HG03064 (cell line): Measurements from ENCODE around the gene GRK4.
"Not testable (repeated sequence)": the region's sequence is repeated elsewhere in the genome, so short reads cannot be mapped to it uniquely, and the experiment has no call there.

ENCODE experiments used
- ATAC-seq: cut with Tn5 transposase; IDR thresholded peaks from one replicate; pipeline ENCODE4 v1.9.1; 2021; ENCODE audit warnings: low read depth; ENCODE audit not compliant: unreplicated experiment

The GRK4 gene

DNA sequence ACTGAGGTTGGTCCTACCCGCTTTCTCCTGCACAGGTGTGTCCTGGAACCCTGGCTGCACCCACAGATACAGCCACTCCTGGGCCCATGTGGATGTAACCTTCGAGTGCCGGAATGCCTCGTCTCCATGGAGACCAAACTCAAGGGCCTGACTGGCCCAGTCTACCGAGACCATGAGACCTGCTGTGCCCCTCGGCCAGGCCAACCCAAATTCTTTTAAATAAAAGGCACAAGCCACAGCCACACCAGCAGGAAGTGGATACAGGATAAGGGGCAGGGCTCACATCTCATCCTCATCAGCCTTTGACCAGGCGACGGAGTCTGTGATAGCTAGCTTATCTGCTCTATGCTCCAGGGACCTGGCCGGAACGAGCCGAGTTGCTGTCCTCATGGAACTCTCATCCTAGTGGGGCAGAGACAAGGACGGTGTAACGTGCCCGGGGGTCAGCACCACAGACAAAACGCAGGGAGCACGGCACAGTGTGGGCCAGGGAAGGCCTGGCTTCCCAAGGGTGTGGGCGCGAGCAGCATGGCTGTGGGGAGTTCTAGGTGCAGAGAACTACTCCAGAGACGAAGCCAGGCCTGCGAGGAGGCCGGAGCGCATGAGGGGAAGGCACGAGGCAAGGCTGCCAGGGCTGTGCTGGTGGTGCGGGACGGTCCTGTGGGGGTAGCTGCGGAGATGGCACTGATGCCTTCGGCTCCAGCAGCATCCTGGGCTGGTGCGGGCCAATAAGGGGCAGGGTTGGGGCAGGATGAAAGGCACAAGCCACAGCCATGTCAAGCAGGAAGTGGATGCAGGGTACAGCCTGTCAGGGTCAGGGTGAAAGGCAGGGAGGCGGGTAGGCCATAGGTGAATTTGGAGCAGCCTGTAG is 22.9 kb upstream of the GRK4 start:
- no peak for ATAC-seq

GRCh38 chr4:2941138-2942036 is 22.0 kb upstream of the GRK4 start:
- no peak for ATAC-seq

DNA sequence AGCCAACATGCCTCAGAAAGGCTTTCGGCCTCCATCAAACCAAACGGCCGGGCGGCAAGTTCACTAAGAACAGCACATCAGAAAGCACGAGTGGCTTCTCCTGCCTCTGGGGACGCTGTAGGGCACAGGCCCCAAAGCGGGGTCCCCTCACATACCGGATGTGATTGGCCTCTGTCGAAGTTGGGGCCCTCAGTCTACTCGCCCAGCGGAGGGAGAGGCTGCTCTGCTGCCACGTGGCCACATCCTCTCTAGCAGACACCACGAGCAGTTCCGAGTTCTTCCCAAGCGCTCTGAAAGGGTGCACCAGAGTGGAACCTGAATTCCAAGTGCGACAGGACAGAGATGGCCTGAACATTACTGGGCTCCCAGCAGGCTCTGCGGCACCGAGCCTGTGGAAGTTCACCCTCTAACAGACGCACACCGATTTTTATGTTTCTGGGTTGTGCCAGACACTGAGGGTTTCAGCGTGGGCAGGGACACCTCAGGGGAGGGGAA is 21.3 kb upstream of the GRK4 start:
- no peak for ATAC-seq

DNA sequence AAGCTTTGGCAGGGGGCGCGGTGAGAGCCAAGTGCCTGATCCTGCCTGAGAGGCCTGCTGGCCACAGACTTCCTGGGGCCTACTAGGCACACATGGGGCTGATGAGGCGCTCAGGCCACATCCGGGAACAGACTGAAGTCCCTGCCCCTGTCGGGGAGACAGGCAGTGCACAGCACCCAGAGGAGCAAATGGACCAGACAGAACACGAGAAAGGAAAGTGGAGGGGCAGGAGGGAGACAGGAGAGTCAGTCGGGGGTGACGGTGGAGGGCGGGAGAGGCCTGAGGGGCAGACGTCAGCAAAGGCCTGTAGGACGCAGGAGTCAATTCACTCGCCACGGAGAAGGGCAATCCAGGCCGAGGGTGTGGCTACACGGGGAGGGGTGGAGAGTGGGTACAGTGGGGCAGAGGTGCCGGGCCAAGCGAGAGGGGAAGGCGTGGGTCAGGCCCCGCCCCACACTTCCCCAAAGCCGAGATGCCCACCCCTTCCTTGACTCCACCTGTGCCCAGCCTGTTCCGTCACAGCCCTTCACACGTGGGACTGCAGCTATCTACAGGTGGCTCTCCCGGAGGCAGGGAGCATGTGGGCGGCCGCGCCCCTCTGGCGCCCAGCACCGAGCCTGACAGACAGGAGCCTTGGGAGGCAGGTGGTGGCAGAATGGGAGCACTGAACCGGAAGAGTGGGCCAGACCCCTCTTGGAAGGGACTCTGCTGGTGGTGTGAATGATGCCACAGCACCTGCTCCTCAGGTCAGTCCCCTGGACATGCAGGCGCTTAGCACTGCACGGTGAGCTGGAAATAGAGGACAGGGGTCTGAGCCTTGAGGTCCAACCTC is 20.6 kb upstream of the GRK4 start:
- no peak for ATAC-seq

DNA sequence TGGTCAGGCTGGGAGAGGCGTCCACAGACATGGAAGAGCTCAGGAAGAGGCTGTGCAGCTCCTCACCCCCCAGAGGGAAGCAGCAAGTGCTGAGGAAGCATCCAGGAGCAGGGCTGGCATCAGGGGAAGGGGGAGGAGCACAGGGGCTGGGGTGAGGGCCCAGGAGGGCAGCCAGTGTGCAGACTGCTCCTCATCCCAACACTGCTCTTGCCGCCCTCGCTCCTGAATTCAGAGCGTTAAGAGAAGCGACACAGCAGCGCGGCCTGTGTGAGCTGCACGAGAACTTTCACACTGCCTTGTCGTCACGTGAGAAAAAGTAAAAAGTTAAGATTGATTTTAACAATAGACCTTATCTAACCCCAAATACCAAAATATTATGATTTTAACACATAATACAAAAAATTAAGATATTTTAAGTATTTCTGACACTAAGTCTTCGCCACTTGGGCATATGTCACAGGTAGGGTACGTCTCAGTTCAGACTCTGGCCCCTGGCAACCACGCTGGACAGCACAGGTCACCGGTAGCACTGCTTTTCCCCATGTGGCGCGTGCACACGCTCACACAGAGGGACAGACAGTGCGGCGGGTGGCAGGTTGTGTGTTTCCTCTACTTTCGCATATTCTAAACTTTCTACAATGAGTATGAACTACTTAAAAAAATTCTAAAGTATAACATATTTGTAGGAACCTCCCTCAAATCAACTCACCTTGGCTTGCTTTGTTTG is 19.8 kb upstream of the GRK4 start:
- no peak for ATAC-seq

DNA sequence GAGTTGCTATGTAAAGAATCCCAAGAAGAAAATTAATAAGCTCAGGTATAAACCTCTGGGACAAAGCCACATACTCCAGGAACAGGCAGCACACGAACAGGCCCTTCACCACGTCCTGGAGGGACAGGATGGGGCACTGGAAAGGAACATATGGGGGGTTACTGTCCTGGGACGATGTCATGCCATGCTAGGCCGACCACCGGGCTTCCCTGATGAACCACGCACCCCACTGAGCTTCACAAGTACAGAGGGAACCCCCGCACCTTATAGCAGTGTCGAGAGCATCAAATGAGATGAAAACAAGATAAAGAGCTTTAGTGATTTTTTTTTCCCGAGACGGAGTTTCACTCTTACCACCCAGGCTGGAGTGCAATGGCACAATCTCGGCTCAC is 19.3 kb upstream of the GRK4 start:
- no peak for ATAC-seq

DNA sequence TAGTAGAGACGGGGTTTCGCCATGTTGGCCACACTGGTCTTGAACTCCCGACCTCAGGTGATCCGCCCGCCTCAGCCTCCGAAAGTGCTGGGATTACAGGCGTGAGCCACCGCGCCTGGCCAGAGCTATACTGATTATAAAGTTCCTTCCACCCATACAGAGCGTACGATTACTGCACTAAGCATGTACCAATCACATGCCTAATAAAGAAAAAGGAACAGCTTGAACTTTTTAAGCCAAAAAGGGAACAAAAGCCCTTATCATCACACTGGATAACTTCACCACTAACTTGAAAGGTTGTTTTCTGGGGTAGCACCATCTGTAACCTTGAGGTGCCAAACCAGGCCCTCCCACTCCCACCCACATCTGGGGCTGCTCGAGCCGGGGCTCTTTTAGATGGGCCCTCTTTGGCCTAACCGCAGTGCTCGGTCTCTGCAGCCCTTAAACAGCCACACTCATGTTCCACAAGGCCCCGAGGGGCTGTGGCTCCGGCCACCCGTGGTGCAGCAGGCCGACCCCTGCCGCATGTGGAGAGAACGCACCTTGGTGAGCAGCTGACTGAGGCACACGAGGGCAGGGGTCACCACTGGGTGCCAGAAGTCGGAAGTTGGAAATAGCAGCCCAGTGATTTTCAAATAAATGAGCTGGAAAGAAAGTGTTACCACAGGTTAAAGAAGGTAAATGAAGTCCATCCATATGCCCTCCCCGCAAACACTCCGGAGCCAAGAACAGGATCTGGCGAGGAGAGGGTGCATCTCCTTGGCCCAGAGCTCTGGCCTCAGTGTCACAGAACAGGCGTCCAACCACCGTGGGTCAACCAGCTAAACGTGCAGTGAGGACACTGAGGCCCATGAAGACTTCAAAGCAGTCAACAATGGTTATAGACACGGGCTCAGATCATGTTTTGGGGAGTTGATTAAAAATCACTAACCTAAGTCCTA is 18.5 kb upstream of the GRK4 start:
- ATAC-seq, result no peak

DNA sequence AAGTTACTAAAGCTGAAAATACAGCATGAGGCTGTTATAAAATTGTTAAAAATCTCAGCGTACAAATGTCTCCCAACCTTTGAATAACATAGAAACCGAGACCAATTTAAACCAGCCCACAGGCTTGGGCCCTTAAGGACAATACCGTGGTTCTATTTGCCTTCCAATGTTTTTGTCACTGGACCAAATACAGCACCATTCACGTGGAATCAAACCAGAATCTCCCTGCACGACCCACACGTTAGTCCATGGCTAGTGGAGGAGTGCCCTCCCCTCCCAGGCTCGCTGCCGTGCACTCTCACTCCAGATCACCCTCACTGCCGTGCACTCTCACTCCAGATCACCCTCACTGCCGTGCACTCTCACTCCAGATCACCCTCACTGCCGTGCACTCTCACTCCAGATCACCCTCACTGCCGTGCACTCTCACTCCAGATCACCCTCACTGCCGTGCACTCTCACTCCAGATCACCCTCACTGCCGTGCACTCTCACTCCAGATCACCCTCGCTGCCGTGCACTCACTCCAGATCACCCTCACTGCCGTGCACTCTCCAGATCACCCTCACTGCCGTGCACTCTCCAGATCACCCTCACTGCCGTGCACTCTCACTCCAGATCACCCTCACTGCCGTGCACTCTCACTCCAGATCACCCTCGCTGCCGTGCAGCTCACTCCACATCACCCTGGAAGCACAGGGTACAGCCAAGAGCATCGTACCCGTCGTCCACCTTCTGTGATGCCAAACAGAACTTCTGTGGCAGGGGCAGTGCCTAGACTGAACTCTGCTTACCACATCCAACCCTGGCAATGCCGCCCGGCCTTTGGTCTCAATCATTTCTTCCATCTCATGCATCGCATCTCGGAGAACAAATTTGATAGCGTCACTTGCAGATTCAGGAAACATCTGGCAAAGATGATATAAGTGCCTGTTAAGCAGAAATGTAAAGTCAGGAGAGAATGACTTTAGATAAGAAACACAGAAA is 17.5 kb upstream of the GRK4 start:
- not testable (repeated sequence) for ATAC-seq

DNA sequence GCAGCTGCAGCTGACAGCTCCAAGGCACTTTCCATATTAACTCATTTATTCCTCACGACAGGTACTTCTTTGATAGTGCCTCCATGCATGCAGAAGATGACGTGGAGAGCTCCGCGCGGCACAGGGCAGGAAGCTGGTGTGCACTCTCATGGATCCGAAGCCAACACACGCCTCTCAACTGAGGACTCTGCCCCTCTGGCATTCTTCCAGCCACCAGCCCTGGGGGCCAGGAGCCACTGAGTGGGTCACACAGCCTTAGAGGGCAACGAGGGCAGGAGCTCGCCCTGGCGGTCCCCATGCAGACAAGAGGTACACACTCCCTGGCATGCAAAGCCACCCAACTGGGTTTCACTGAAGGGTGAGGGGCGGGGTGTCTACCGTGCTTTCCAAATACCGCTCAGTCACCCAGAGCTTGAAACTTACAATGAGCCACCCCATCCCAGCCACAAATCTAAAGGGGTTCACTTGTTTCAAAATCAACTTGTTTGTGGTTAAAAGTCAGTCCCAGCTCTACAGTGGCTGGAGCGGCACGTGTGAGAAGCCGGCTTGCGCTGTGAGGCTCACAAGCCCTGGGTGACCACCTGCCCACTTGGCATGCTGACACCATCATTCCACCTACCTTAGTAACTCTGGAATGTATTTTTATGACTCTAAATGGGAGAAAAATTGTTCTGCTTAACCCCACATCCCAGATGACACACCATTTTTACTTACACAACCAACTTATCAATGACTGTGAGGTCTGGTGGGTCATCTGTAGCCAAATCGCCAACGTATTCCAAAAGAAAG is 16.4 kb upstream of the GRK4 start:
- no peak for ATAC-seq

DNA sequence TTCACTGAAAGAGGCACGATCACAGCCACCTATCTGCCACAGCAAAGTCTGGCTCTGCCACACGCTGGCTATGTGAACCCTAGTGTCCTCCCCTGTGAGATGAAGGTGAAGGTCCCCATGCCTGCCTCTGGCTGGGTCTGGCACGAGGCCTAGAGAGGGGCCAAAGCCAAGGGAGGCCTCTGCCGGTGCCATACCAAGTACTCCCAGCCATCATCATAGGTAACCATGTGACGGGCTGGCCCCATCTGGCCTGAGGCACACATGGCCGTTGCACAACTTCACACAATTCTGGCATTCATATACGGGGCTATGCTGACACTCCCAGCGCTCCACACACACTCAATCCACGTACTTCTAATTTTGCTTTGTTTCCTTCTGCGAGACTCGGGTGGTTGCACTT is 15.4 kb upstream of the GRK4 start:
- ATAC-seq, result no peak

GRCh38 chr4:2948895-2949781 is 14.2 kb upstream of the GRK4 start:
- ATAC-seq, result no peak

DNA sequence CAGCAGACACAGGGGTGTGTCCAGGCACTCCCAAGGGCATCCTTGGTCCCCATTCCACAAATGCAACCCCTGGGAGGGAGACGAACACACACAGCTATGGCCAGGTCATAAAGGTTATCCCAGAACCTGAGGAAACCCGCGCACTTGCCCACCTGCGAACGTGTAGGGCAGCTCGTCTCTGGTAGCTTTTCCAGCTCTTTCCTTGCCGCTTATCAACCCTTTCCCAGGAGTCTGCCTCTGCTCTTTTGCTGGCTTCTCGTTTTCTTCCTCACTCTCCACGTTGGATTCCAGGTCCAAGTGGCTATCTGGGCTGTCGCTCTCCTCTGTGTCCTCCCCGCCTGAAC is 13.6 kb upstream of the GRK4 start:
- no peak for ATAC-seq

DNA sequence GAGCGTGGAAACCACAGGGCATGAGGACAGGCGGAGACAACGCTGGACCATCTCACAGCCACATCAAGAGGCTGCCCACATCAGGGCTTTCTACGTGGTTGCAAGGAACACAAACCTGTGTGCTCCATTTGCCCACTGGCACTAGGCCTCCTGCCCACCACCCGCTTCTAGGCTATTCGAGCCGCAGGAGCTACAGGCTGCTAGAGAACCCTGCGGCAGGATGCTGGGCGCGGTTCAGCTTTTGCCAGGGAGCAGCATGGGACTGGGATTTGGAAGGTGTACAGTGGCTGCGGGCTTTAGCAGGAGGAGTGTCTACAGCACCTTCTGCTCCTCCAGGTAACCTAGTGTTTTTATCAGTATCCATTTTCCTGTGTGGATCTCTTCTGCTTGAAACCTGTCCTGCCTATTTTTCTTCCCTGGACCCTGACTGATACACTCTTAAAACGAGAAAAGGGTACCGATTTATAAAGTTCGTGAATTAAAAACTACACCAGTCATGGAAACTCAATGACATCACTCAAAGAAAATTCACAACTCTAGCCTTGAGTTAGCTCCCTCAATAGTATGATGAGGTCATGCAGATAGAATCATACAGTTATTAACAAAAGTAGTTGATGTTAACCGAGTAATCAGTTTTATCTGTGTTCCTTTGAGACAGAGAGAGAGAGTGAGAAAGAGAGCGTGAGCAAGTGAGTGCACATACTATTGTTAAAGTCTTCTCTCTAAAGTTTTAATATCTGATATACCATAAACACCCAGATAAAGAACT is 13.0 kb upstream of the GRK4 start:
- ATAC-seq, result no peak

DNA sequence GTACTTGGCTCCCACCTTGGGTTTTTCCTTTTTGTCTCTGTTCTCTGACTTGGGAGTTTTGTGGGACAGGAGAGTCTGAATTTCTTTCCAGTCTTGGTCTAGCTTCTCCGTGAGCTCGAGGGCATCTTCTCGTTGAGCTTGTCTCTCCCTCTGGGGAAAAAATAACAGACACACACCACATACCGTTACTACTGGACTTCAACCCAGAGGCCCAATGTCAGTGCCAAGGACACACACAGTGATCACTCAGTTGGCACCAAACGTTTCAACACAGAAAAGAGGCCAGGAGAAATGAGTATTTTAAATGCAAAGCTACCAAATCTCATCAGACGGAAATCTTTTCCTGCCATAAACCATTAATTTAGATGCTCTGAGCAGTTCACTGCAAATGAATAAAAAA is 9.9 kb upstream of the GRK4 start:
- ATAC-seq, result no peak
